ENCODE results near the gene LARGE2.

LARGE2 gene

DNA sequence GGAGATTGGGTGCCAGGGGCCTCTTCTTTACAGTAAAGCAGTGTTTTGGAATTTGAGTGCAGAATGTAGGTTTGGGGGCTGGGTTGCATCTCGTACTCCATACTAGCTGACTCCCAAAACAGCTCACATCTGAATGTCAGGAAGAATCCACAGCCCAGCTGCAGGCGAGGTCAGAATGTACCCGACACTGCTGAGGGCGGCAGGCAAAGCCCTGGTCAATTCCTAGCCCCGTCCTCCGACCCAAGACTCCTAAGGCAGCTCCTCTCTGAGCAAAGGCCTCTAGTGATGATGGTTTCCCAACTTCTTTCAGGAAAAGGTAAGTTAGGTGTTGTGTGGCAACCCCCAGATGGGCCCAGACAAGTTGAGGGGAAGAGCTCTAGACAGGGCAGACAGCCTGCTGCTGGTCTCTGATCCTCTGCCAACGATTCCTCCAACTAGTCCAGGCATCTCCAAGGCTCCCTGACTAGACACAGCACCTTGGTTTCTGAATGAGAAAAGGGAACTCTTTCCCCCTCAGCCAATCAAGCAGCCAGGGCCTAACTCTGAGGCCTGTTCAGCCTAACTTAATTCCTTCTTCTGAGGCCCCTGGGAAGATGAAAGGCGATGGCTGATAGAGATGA, 8.6 kb downstream of the LARGE2 start:
- DNase-seq = no peak

DNA sequence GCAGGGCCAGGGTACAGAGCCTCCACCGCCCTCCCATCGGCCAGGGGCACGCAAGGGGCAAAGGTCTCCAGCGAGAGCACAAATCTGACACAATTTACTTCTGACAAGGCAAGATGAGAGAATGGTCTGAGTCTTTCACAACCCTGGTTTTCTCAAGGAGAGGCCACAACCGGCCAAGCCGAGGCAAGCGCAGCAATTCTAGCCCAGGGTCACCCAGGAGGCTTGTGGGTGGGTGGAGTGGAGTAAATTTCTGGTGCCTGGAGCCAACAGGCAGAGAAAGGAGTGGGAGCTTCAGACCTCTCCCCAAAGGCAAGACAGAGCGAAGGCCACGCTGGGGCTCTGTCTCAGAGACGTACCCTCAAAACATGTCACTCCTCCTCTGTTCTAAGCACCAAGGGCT, 9.3 kb downstream of the LARGE2 start:
- no peak for DNase-seq

DNA sequence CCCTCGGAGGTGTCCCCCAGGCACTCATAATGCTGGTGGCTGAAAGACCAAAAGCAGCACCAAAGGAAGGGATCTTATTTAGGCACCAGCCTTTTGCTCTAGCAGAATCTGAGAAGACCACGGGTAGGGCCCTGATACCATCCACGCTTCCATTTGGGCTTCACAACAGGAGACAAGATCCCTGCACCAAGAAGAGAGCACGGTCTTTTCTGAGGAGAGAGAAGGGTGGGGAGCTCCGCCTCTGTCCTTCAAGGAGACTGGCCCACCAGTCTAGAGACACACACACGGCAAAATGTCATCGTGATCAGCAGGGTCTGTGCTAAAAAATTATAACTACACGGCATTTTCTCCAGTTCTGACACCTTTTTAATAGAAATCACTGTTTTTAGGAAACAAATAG, 9.8 kb downstream of the LARGE2 start:
- DNase-seq = no peak

DNA sequence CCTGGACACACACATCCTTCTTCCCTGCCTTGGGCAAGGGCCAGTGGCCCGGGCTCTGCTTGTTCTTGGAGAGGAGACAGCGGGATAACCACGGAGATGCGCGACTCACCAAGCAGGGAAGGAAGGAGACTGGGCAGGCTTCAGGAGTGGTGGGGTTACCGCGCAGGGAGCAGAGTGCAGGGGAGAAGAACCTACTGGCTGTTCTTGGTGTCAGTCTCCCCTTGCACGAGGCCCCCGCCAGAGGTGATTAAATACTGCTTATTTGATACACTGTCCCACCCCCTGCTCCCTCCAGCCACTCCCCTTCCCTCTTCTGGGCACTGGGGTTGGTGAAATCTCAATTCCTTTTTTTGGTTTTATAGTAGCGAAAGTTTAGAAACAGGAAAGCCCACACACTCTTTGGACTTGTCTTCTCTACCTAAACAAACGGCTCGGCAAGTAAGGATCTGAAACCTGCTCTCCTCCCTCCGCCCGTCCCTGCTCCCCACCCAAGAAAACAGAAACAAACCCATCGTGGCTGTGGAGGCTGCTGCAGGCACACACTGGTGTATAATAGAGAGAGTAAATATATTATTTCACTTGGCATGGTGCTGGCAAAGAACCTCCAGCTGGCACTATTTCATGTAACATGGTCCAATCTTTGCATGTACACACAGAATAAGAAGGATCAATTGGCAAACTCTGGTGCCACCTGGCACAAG, 10.8 kb downstream of the LARGE2 start:
- DNase-seq = no peak

- no peak for DNase-seq
Measured at GRCh38 chr11:45933846-45934579, 11.6 kb downstream of the LARGE2 start.

DNA sequence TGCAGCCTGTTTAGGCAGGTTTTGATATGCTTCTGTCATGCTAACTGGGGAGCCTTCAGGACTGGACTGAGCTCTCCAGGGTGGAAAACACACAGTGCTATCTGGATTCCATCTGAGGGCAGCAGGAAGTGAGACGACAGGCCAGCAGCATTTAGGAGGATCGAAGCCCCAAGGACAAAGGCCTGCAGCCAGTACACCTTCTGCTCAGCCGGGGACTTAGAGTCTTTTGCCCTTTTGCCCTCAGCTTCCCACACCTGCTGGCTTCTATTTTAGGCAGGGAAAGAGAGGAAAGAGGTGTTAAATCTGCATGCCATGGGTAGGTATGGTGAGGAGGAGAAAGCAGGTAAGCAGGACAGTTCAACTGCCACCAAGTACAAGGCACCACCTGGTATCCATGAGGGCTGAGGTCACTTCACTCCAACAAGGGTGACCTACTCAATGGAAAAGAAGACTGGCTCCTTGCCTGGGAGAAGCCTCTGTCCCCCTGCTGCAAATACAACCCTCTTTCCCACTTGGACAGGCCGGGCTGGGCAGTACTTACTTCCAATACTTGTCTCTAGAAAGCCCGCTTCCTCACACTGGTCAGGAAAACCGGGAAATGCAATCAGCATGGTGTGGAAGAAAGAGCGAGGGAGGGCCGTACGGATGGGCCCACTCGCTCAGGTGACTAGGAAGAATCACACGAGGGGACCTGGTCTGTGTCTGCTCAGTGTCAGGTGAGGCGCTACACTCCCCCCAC, 12.3 kb downstream of the LARGE2 start:
- DNase-seq = no peak

DNA sequence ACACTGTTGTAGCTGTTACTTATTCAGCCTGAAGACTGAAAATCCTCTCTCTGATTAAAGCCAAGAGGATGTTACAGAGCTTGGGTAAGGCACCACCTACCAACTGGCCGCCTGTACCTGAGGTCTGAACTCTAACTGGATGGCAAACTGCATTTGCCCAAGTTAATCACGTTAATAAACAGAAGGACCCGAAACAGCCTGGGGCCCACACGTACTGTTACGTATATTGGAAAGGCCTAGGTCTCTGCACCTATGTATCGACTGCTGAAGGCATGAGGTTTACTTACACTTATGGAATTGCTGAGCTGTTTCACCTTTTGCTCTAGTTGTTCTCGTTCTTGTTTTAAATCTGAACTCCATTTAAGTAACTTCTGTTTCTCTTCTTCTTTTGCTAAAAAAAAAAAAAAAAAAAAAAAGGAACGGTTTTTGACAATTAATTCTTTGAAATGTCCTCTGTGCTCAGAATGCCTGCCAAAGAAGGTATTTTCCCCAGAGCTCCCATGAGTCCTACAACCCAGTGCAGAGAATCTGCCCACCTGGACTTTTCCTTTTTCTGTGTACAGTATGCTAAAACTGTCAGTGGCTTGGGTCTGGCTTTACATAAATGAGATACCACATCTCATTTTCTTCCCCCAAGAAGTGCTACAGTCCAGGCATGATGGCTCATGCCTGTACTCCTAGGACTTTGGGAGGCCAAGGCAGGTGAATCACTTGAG, 13.1 kb downstream of the LARGE2 start:
- no peak for DNase-seq

- no peak for DNase-seq
Measured at GRCh38 chr11:45936511-45937054, 14.1 kb downstream of the LARGE2 start.

GRCh38 chr11:45937916-45938315, 15.5 kb downstream of the LARGE2 start:
- no peak for DNase-seq

GRCh38 chr11:45939836-45940235, 17.4 kb downstream of the LARGE2 start:
- no peak for DNase-seq

DNA sequence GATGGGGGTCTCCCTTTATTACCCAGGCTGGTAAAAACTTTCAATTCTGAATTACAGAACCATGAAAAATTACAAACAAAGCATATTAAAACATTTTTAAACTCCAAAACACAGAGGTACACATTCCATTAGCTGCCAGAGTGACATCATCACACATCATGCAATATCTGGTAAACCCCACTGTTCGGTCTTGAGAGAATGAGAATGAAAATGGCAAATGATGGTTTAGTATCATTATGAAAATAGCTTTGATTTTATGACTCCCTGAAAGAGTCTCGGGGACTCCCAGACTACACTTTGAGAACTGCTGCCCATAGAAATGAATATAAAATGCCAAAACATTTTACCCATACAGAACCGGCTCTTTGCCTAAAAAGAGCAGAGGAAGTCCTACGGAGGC, 18.8 kb downstream of the LARGE2 start:
- no peak for DNase-seq

- no peak for DNase-seq
Measured at GRCh38 chr11:45942381-45942780, 19.9 kb downstream of the LARGE2 start.

GRCh38 chr11:45945397-45945999, 23.0 kb downstream of the LARGE2 start:
- no peak for DNase-seq

- DNase-seq = no peak
Measured at GRCh38 chr11:45947885-45948284, 25.4 kb downstream of the LARGE2 start.

DNA sequence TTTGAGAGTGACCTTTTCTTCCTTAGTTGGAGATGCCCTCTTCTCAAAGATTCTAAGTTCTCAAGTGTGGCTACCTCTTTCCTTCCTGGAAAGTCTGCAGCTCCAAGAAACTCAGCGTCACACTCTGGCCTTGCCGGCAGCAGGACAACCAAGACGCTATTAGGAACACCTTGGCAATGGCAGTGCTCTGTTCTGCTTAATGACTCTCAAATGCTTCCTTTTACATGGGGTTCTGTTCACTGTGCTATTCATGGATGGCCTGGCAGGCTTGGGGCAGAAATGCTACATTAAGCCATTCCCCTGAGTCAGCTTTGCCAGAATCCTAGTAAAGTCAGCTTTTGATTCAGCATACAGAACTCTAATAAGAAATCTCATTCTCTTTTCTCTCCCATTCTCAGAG, 25.9 kb downstream of the LARGE2 start:
- DNase-seq = no peak

GRCh38 chr11:45949992-45950407, 27.5 kb downstream of the LARGE2 start:
- no peak for DNase-seq

DNA sequence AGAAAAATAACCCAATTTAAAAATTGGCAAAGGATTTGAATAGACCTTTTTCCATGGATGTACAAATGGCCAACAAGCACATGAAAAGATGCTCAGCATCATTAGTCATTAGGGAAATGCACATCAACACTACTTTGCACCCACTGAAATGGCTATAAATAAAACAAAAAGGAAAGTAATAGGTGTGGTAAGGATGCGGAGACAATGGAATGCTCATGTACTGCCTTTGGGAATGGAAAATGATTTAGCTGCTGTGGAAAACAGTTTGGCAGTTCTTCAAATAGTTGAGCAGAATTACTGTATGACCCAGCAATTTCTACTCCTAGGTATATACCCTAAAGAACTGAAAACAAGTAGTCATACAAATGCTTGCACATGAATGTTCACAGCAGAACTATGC, 37.4 kb downstream of the LARGE2 start:
- no peak for DNase-seq

- DNase-seq = no peak
Measured at GRCh38 chr11:45960387-45961095, 38.1 kb downstream of the LARGE2 start.

DNA sequence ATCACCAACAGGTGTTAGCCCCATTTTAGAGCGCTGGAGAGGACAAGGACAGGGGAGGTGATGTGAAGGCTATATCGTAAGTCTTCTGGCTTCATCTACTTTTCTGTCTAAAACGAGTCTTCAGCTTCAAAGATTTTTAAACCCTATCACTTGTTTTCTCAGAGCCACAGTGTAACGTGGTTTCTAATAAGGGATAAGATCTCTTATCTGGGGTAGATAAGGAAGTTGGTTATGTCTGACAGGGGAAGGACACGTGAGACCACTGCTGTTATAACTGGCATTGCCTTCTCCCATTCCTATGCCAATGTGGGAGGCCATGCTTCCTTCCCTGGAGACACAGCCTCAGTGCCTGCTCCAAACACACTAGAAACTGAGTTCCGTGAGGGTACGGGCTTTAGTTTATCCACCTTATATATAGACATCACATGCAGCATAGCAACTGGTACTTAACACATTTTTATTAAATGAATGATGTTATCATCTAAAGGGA, 39.3 kb downstream of the LARGE2 start:
- no peak for DNase-seq

- peak; percentile 94 for DNase-seq
Measured at GRCh38 chr11:45964911-45965389, 42.5 kb downstream of the LARGE2 start.

GRCh38 chr11:45967506-45967905, 45.0 kb downstream of the LARGE2 start:
- no peak for DNase-seq

Measured in eye (tissue), 1 donor.